GM21447 (cell line): ENCODE measurements around the gene HDHD2.

Source experiments
- ATAC-seq: cut with Tn5 transposase; IDR thresholded peaks from one replicate; pipeline ENCODE4 v1.9.1; 2021; ENCODE audit not compliant: unreplicated experiment

HDHD2 gene

GRCh38 chr18:47067648-47068047 is 82.7 kb downstream of the HDHD2 start:
- no peak for ATAC-seq

GRCh38 chr18:47063096-47063495 is 87.2 kb downstream of the HDHD2 start:
- no peak for ATAC-seq

- no peak for ATAC-seq
These were observed 87.8 kb downstream of the HDHD2 start for GRCh38 chr18:47062471-47062870.
